ENCODE measurements around the gene RUNX1. TPM values are rescaled to one million over a fixed set of nuclear protein-coding genes. Genes with fewer than 3 reads are reported as not detected.

Gene RUNX1
- total RNA-seq, 1 experiment from 2014 or later, result 95.4 TPM

DNA sequence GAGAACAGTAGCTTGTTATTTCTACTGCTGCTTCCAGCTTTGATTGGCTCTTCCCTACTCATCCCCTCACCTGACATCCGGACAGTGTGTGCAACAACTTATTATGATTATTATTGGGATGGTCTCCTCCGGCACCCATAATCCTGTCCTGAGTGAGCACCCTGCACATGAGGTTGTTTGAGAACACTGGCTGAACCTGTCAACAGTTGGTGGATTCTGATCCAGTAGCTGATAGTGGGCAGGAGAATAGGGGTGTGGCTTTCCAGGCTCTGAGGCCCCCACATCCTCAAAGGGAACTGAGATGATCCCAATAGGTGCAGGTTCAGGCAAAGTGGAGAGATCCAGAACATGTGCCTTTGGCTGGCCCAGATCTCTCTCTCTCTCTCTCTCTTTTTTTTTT, 60.5 kb downstream of the RUNX1 start:
- Mint-ChIP-seq H3K27ac (ENCODE audit: unreplicated experiment) (no peak overlapping the region), H3K4me3 (ENCODE audit: low read depth, unreplicated experiment) (no peak overlapping the region), H3K9me3 (ENCODE audit: low read depth, unreplicated experiment) (peaks cover 7% of the 10 kb centered on the region), H3K36me3 (ENCODE audit: insufficient read depth, unreplicated experiment) (no peaks in the 10 kb centered on the region), H3K27me3 (ENCODE audit: unreplicated experiment) (no peaks in the 10 kb centered on the region), H3K4me1 (ENCODE audit: low read depth, unreplicated experiment) (peaks cover 44% of the 10 kb centered on the region)
- no TSS peak for BruUV-seq (replicated peaks)
- TF ChIP-seq, protein P1, sequence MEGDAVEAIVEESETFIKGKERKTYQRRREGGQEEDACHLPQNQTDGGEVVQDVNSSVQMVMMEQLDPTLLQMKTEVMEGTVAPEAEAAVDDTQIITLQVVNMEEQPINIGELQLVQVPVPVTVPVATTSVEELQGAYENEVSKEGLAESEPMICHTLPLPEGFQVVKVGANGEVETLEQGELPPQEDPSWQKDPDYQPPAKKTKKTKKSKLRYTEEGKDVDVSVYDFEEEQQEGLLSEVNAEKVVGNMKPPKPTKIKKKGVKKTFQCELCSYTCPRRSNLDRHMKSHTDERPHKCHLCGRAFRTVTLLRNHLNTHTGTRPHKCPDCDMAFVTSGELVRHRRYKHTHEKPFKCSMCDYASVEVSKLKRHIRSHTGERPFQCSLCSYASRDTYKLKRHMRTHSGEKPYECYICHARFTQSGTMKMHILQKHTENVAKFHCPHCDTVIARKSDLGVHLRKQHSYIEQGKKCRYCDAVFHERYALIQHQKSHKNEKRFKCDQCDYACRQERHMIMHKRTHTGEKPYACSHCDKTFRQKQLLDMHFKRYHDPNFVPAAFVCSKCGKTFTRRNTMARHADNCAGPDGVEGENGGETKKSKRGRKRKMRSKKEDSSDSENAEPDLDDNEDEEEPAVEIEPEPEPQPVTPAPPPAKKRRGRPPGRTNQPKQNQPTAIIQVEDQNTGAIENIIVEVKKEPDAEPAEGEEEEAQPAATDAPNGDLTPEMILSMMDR (IDR thresholded peaks at IDR 0.05; ENCODE audit: unreplicated experiment), result no peak
- intact Hi-C loops (cut with micrococcal nuclease; ENCODE audit: unreplicated experiment), result no loop called here
- CTCF ChIA-PET, result interaction anchor here (0.6 to 1.2 kb wide), 3 partner anchors 42 to 99 kb away, joined by 3 to 5 read pairs (median 3); no protein-coding TSS in a partner anchor
- no peak for DNase-seq

DNA sequence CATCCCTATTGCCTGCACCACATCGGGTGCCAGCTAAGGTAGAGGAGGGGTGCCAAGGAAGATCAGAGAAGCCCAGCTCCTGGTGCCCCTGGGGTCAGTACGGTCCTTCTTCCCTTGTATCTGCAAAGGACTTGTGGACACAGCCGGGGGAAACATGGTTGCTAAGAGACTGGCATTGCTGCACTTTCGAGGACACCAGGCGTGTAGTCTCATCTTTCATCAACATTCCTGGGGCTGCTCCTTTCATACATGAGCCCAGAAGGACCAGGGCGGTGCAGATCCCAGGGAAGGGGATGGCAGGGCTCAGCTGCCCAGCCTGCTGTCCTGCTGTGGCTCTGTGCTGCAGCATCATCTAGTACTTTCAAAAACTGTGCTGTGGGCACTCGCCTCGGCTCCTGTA, 61.0 kb downstream of the RUNX1 start:
- H3K4me1 Mint-ChIP-seq (ENCODE audit: low read depth, unreplicated experiment), result peaks cover 49% of the 10 kb centered on the region
- intact Hi-C loops (cut with micrococcal nuclease; ENCODE audit: unreplicated experiment), result no loop called here
- peaks cover 8% of the 10 kb centered on the region for H3K9me3 Mint-ChIP-seq (ENCODE audit: low read depth, unreplicated experiment)
- TF ChIP-seq, protein P1 (IDR thresholded peaks at IDR 0.05; ENCODE audit: unreplicated experiment), result no peak
- BruUV-seq (replicated peaks), result no TSS peak
- no peak overlapping the region for H3K4me3 Mint-ChIP-seq (ENCODE audit: low read depth, unreplicated experiment)
- CTCF ChIA-PET, result interaction anchor here (1.1 kb wide), 1 partner anchor 42 kb away, joined by 5 read pairs; no protein-coding TSS in a partner anchor
- no peaks in the 10 kb centered on the region for H3K36me3 Mint-ChIP-seq (ENCODE audit: insufficient read depth, unreplicated experiment)
- H3K27ac Mint-ChIP-seq (ENCODE audit: unreplicated experiment), result no peak overlapping the region
- H3K27me3 Mint-ChIP-seq (ENCODE audit: unreplicated experiment), result no peaks in the 10 kb centered on the region
- DNase-seq, result no peak

DNA sequence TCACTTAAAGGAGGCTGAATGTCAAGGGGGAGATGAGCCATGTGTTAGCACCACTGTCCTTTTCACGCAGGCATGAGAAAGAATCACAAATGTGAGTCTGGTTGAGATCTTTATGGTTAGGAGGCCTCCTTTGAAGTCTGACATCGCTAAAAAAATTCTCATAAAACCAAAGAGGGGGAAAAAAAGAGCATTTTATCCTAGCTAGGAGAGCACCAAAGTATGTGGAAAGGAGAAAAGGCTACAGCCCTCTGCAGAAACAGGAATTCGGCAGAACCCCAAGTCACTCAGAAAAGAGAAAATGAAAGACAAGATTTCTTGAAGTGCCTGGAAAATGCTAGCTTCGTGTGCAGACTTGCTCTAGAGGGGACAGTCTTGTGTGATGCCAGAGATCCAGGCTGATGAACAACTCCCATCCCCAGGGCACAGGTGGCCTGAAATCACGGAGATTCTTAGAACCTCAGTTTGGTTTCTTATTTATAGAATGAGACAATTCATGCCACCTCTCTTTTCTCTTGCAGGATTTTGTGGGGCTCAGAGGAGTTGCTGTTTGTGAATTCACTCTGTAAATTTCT, 61.5 kb downstream of the RUNX1 start:
- Mint-ChIP-seq H3K9me3 (ENCODE audit: low read depth, unreplicated experiment) (peaks cover 8% of the 10 kb centered on the region), H3K27ac (ENCODE audit: unreplicated experiment) (peak overlapping the region; percentile 91), H3K4me3 (ENCODE audit: low read depth, unreplicated experiment) (peak overlapping the region; percentile 41), H3K4me1 (ENCODE audit: low read depth, unreplicated experiment) (peaks cover 55% of the 10 kb centered on the region), H3K36me3 (ENCODE audit: insufficient read depth, unreplicated experiment) (no peaks in the 10 kb centered on the region), H3K27me3 (ENCODE audit: unreplicated experiment) (no peaks in the 10 kb centered on the region)
- no peak for DNase-seq
- BruUV-seq (replicated peaks), result no TSS peak
- intact Hi-C loops (cut with micrococcal nuclease; ENCODE audit: unreplicated experiment), result no loop called here
- CTCF ChIA-PET, result no interaction called here
- TF ChIP-seq, protein P1 (IDR thresholded peaks at IDR 0.05; ENCODE audit: unreplicated experiment), result no peak

DNA sequence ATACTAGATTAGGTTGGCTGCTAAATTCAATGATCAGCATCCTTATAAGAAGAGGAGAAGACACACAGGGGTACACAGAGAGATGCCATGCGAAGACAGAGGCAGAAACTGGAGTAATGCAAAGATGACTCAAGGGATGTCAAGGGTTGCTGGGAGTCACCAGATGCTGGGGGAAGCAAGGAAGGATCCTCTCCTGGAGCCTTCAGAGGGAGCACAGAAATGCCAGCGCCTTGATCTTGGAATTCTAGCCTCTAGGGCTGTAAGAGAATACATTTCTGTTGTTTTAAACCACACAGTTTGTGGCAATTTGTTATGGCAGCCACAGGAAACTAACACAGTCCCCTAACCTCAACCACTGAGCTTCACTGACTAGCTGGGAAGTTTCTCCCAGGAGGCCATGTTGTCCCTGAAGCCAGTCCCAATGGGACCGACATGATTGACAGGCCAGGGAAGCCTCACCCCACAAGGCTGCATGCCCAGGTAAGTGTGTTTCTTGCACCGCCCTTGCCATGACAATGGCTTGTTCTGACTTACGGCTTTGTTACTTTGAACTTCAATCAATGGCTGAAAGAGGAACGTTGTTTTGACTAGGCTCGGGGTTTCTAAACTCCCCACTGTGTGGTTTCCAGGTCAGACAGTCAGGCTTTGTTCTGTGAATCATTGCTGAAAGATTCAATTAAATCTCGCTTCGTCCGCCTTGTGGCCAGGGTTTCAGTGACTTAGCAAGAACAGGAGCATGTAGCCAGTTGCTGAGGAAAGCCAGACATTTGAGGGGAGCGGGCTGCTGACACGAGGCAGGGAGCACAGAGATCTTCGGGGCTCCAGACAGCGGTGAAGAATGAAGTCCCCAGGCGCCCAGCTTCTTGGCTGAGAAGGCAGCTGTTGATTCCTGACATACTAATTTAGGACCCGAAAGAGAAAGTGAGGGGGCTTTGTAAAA, 62.3 kb downstream of the RUNX1 start:
- Mint-ChIP-seq H3K9me3 (ENCODE audit: low read depth, unreplicated experiment) (peaks cover 8% of the 10 kb centered on the region), H3K36me3 (ENCODE audit: insufficient read depth, unreplicated experiment) (no peaks in the 10 kb centered on the region), H3K4me3 (ENCODE audit: low read depth, unreplicated experiment) (peak overlapping the region; percentile 41), H3K27me3 (ENCODE audit: unreplicated experiment) (no peaks in the 10 kb centered on the region), H3K27ac (ENCODE audit: unreplicated experiment) (peak overlapping the region; percentile 91), H3K4me1 (ENCODE audit: low read depth, unreplicated experiment) (peaks cover 62% of the 10 kb centered on the region)
- intact Hi-C loops (cut with micrococcal nuclease; ENCODE audit: unreplicated experiment), result no loop called here
- CTCF ChIA-PET, result interaction anchor here (1.0 kb wide), 1 partner anchor 11 kb away, joined by 3 read pairs; no protein-coding TSS in a partner anchor
- DNase-seq, result peak; percentile 62
- TF ChIP-seq, protein P1 (IDR thresholded peaks at IDR 0.05; ENCODE audit: unreplicated experiment), result no peak
- BruUV-seq (replicated peaks), result no TSS peak
